CD4-positive, alpha-beta T cell treated with Interleukin-21 for 1 hour (primary cell): ENCODE measurements around the gene PPP2R2C.

ENCODE experiments used
- DNase-seq: peaks from one replicate; pipeline ENCODE4 v3.0.0-alpha.2; 2020

Gene PPP2R2C

GRCh38 chr4:6324999-6325787, 147.2 kb downstream of the PPP2R2C start:
- no peak for DNase-seq

GRCh38 chr4:6324461-6324998, 147.9 kb downstream of the PPP2R2C start:
- no peak for DNase-seq

- DNase-seq, result no peak
Observed at GRCh38 chr4:6322761-6323566, 149.4 kb downstream of the PPP2R2C start.

- DNase-seq, result no peak
Observed at GRCh38 chr4:6322067-6322760, 150.2 kb downstream of the PPP2R2C start.

GRCh38 chr4:6321361-6321760, 151.1 kb downstream of the PPP2R2C start:
- DNase-seq, result no peak

GRCh38 chr4:6320663-6321062, 151.8 kb downstream of the PPP2R2C start:
- no peak for DNase-seq

GRCh38 chr4:6319530-6320150, 152.8 kb downstream of the PPP2R2C start:
- DNase-seq, result no peak

- no peak for DNase-seq
Observed at GRCh38 chr4:6318206-6318605, 154.2 kb downstream of the PPP2R2C start.

GRCh38 chr4:6316461-6317003, 155.9 kb downstream of the PPP2R2C start:
- no peak for DNase-seq

- DNase-seq, result no peak
Observed at GRCh38 chr4:6313216-6313615, 159.2 kb downstream of the PPP2R2C start.

GRCh38 chr4:6309777-6310176, 162.6 kb downstream of the PPP2R2C start:
- no peak for DNase-seq

- no peak for DNase-seq
Observed at GRCh38 chr4:6308899-6309643, 163.3 kb downstream of the PPP2R2C start.

GRCh38 chr4:6307891-6308290, 164.5 kb downstream of the PPP2R2C start:
- no peak for DNase-seq

- DNase-seq, result no peak
Observed at GRCh38 chr4:6307230-6307629, 165.2 kb downstream of the PPP2R2C start.

GRCh38 chr4:6306299-6306698, 166.1 kb downstream of the PPP2R2C start:
- no peak for DNase-seq

- DNase-seq, result no peak
Observed at GRCh38 chr4:6303943-6304342, 168.5 kb downstream of the PPP2R2C start.

GRCh38 chr4:6302869-6303268, 169.5 kb downstream of the PPP2R2C start:
- DNase-seq, result no peak

GRCh38 chr4:6301732-6302442, 170.5 kb downstream of the PPP2R2C start:
- DNase-seq, result no peak

- no peak for DNase-seq
Observed at GRCh38 chr4:6301051-6301731, 171.2 kb downstream of the PPP2R2C start.

- DNase-seq, result no peak
Observed at GRCh38 chr4:6300359-6300758, 172.1 kb downstream of the PPP2R2C start.
